Measurements from ENCODE around the gene SLC24A3.

Gene SLC24A3

GRCh38 chr20:19274412-19275015 lies 62.1 kb downstream of the SLC24A3 start:
- Histone ChIP-seq H3K36me3 (ENCODE audit: insufficient read depth, low read depth, low read length) (no peaks in the 10 kb centered on the region), H3K27me3 (ENCODE audit: insufficient read depth, low read length) (no peaks in the 10 kb centered on the region), H3K9ac (ENCODE audit: low read depth, low read length) (no peak overlapping the region), H3K4me3 (ENCODE audit: low read length) (no peak overlapping the region), H3K9me3 (ENCODE audit: insufficient read depth, low read depth, low read length) (no peaks in the 10 kb centered on the region), H3K4me1 (ENCODE audit: insufficient read depth, low read length) (no peaks in the 10 kb centered on the region), H3K27ac (ENCODE audit: low read length) (no peak overlapping the region)

- no peaks in the 10 kb centered on the region for H3K4me1 ChIP-seq (ENCODE audit: insufficient read depth, low read length)
- no peaks in the 10 kb centered on the region for H3K36me3 ChIP-seq (ENCODE audit: insufficient read depth, low read depth, low read length)
- H3K9ac ChIP-seq (ENCODE audit: low read depth, low read length): no peak overlapping the region
- no peak overlapping the region for H3K4me3 ChIP-seq (ENCODE audit: low read length)
- no peak overlapping the region for H3K27ac ChIP-seq (ENCODE audit: low read length)
- no peaks in the 10 kb centered on the region for H3K9me3 ChIP-seq (ENCODE audit: insufficient read depth, low read depth, low read length)
- no peaks in the 10 kb centered on the region for H3K27me3 ChIP-seq (ENCODE audit: insufficient read depth, low read length)
These were observed 62.7 kb downstream of the SLC24A3 start for GRCh38 chr20:19275038-19275629.

DNA sequence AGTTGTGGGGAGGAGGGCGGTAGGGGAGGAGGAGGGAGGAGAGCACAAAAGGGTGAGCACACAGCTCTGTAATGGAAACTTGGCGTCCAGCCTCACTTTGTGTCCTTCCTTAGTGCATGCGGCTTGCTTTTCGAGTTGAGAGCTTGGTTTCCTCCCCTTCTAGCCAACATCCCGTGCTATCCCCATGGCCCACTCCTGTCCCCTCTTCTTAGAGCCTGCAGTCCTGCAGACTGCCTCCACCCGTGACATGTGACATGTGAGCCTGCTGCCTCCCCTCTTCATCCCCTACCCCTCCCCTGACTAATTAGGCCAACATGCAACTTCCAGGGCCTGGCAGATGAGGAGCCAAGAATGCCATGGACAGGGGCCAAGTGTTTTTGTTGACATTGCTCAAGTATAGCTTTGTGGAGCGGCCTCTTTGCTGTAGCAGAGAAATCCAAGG lies 63.2 kb downstream of the SLC24A3 start:
- no peaks in the 10 kb centered on the region for H3K4me1 ChIP-seq (ENCODE audit: insufficient read depth, low read length)
- H3K9me3 ChIP-seq (ENCODE audit: insufficient read depth, low read depth, low read length): no peaks in the 10 kb centered on the region
- H3K4me3 ChIP-seq (ENCODE audit: low read length): no peak overlapping the region
- no peaks in the 10 kb centered on the region for H3K27me3 ChIP-seq (ENCODE audit: insufficient read depth, low read length)
- no peaks in the 10 kb centered on the region for H3K36me3 ChIP-seq (ENCODE audit: insufficient read depth, low read depth, low read length)
- H3K9ac ChIP-seq (ENCODE audit: low read depth, low read length): no peak overlapping the region
- no peak overlapping the region for H3K27ac ChIP-seq (ENCODE audit: low read length)

- Histone ChIP-seq H3K9ac (ENCODE audit: low read depth, low read length) (no peak overlapping the region), H3K4me3 (ENCODE audit: low read length) (no peak overlapping the region), H3K27ac (ENCODE audit: low read length) (no peak overlapping the region), H3K36me3 (ENCODE audit: insufficient read depth, low read depth, low read length) (no peaks in the 10 kb centered on the region), H3K4me1 (ENCODE audit: insufficient read depth, low read length) (no peaks in the 10 kb centered on the region), H3K27me3 (ENCODE audit: insufficient read depth, low read length) (no peaks in the 10 kb centered on the region), H3K9me3 (ENCODE audit: insufficient read depth, low read depth, low read length) (no peaks in the 10 kb centered on the region)
These were observed 64.9 kb downstream of the SLC24A3 start for GRCh38 chr20:19277381-19277780.

- no peaks in the 10 kb centered on the region for H3K4me1 ChIP-seq (ENCODE audit: insufficient read depth, low read length)
- H3K9ac ChIP-seq (ENCODE audit: low read depth, low read length): no peak overlapping the region
These were observed 71.1 kb downstream of the SLC24A3 start for GRCh38 chr20:19283490-19284025.

DNA sequence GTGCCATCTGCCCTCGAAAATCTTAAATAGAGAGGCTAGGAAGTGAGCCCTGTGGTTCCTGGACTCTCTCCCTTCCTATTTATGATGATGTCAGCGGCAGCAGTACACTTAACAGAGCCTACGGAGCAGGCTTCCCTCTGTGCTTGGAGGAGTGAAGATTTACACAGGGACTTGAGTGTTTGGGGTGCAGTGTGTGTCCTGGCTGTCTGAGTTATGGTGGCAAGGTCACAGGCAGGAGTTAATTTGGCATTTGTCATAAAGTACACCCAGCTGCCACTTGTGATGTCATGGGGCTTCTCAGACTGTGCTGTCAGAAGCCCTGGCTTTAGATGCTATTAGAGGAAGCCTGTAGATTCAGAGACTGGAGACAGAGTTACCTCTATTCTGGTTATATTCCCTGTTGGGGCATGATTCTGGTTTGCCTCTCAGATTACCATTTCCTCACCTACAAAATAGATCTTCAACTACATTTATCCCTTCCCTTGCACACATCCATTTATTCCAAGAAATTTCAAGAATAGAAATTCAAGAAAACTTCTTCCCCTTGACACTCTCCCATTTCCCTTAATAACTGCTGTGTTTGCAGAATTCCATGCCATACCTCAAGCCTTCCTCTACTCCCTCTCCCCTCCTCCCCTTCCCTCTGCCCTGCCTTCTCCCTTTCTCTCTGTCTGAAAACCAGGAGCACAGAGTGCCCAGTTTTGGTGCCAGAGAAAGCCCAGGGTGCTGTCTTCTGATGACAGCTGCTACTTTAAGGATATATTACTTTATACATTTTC lies 72.1 kb downstream of the SLC24A3 start:
- no peaks in the 10 kb centered on the region for H3K27me3 ChIP-seq (ENCODE audit: insufficient read depth, low read length)
- H3K4me3 ChIP-seq (ENCODE audit: low read length): no peak overlapping the region
- H3K9ac ChIP-seq (ENCODE audit: low read depth, low read length): no peak overlapping the region
- no peaks in the 10 kb centered on the region for H3K9me3 ChIP-seq (ENCODE audit: insufficient read depth, low read depth, low read length)
- no peaks in the 10 kb centered on the region for H3K36me3 ChIP-seq (ENCODE audit: insufficient read depth, low read depth, low read length)
- H3K4me1 ChIP-seq (ENCODE audit: insufficient read depth, low read length): no peaks in the 10 kb centered on the region
- no peak overlapping the region for H3K27ac ChIP-seq (ENCODE audit: low read length)

More at GRCh38 chr20:19283490-19284025, 71.1 kb downstream of the SLC24A3 start:
- no peaks in the 10 kb centered on the region for H3K36me3 ChIP-seq (ENCODE audit: insufficient read depth, low read depth, low read length)
- H3K27ac ChIP-seq (ENCODE audit: low read length): no peak overlapping the region
- no peak overlapping the region for H3K4me3 ChIP-seq (ENCODE audit: low read length)
- no peaks in the 10 kb centered on the region for H3K9me3 ChIP-seq (ENCODE audit: insufficient read depth, low read depth, low read length)
- no peaks in the 10 kb centered on the region for H3K27me3 ChIP-seq (ENCODE audit: insufficient read depth, low read length)

- H3K9ac ChIP-seq (ENCODE audit: low read depth, low read length): no peak overlapping the region
- H3K27ac ChIP-seq (ENCODE audit: low read length): no peak overlapping the region
- no peaks in the 10 kb centered on the region for H3K36me3 ChIP-seq (ENCODE audit: insufficient read depth, low read depth, low read length)
- H3K9me3 ChIP-seq (ENCODE audit: insufficient read depth, low read depth, low read length): no peaks in the 10 kb centered on the region
- no peaks in the 10 kb centered on the region for H3K27me3 ChIP-seq (ENCODE audit: insufficient read depth, low read length)
- H3K4me3 ChIP-seq (ENCODE audit: low read length): no peak overlapping the region
- no peaks in the 10 kb centered on the region for H3K4me1 ChIP-seq (ENCODE audit: insufficient read depth, low read length)
These were observed 73.0 kb downstream of the SLC24A3 start for GRCh38 chr20:19285436-19285835.

DNA sequence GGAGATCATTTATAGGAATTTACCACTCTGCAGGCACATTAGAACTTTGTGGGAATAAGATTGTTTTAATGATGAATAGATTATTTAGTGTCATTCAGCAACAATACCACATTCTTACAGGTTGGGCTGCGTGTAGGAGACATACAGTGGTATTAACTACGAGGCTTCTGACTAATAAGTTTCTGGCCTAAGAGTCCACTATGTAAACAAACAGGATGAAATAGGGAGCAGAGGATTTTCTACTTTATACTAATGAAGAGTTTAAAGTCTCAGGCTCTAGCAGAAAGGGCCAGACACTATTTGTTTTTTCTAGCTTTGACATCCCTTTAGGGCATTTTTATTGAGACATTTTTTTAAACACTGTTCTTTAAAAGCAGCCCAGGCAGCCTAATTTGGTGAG lies 75.6 kb downstream of the SLC24A3 start:
- Histone ChIP-seq H3K4me1 (ENCODE audit: insufficient read depth, low read length) (no peaks in the 10 kb centered on the region), H3K4me3 (ENCODE audit: low read length) (no peak overlapping the region), H3K9ac (ENCODE audit: low read depth, low read length) (no peak overlapping the region), H3K27ac (ENCODE audit: low read length) (no peak overlapping the region), H3K27me3 (ENCODE audit: insufficient read depth, low read length) (no peaks in the 10 kb centered on the region), H3K9me3 (ENCODE audit: insufficient read depth, low read depth, low read length) (no peaks in the 10 kb centered on the region), H3K36me3 (ENCODE audit: insufficient read depth, low read depth, low read length) (no peaks in the 10 kb centered on the region)

DNA sequence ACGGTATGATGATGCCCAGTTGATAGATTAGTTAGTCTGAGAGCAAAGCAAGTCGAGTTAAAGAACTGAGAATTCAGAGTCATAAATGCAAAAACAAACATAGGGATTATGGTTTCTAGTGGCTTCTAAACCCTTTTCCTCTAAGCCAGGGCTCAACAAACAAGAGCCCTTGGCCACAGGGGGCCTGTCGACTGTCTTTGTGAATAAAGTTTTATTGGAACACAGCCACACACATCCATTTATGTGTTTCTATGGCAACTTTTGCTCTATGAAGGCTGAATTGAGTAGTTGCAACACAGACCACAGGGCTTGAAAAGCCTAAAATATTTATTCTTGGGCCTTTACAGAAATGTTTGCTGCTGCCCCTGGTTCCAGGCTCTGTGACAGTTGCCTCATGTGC lies 76.2 kb downstream of the SLC24A3 start:
- H3K27me3 ChIP-seq (ENCODE audit: insufficient read depth, low read length): no peaks in the 10 kb centered on the region
- H3K27ac ChIP-seq (ENCODE audit: low read length): no peak overlapping the region
- no peaks in the 10 kb centered on the region for H3K36me3 ChIP-seq (ENCODE audit: insufficient read depth, low read depth, low read length)
- H3K4me1 ChIP-seq (ENCODE audit: insufficient read depth, low read length): no peaks in the 10 kb centered on the region
- H3K9me3 ChIP-seq (ENCODE audit: insufficient read depth, low read depth, low read length): no peaks in the 10 kb centered on the region
- no peak overlapping the region for H3K4me3 ChIP-seq (ENCODE audit: low read length)
- H3K9ac ChIP-seq (ENCODE audit: low read depth, low read length): no peak overlapping the region

- Histone ChIP-seq H3K4me3 (ENCODE audit: low read length) (no peak overlapping the region), H3K9me3 (ENCODE audit: insufficient read depth, low read depth, low read length) (no peaks in the 10 kb centered on the region), H3K36me3 (ENCODE audit: insufficient read depth, low read depth, low read length) (no peaks in the 10 kb centered on the region), H3K27me3 (ENCODE audit: insufficient read depth, low read length) (no peaks in the 10 kb centered on the region), H3K27ac (ENCODE audit: low read length) (no peak overlapping the region), H3K9ac (ENCODE audit: low read depth, low read length) (no peak overlapping the region), H3K4me1 (ENCODE audit: insufficient read depth, low read length) (no peaks in the 10 kb centered on the region)
These were observed 77.0 kb downstream of the SLC24A3 start for GRCh38 chr20:19289451-19289850.

- Histone ChIP-seq H3K9me3 (ENCODE audit: insufficient read depth, low read depth, low read length) (no peaks in the 10 kb centered on the region), H3K4me3 (ENCODE audit: low read length) (no peak overlapping the region), H3K27me3 (ENCODE audit: insufficient read depth, low read length) (no peaks in the 10 kb centered on the region), H3K36me3 (ENCODE audit: insufficient read depth, low read depth, low read length) (no peaks in the 10 kb centered on the region), H3K4me1 (ENCODE audit: insufficient read depth, low read length) (no peaks in the 10 kb centered on the region), H3K27ac (ENCODE audit: low read length) (no peak overlapping the region), H3K9ac (ENCODE audit: low read depth, low read length) (no peak overlapping the region)
These were observed 78.8 kb downstream of the SLC24A3 start for GRCh38 chr20:19291024-19291817.

Data from iPS-20b (cell line).